Esophagus muscularis mucosa (tissue), 4 donors: ENCODE measurements around the gene ELOVL2. TPM values are rescaled to one million over a fixed set of nuclear protein-coding genes. Genes with fewer than 3 reads are reported as not detected.
"Not testable (repeated sequence)": the region's sequence is repeated elsewhere in the genome, so short reads cannot be mapped to it uniquely, and the experiment has no call there.

Experiments
- DNase-seq: peaks from one replicate; pipeline ENCODE4 v3.0.0-alpha.2; 2017; ENCODE audit errors: extremely low spot score
- H3K27ac ChIP-seq, 4 donors: fragments of 200-600 bp; sonication (generic); replicated peaks in 1 of 4; 1 replicate in 3 of 4; 2 replicates in 1 of 4; pipeline ENCODE4 v1.5.1; 2016 to 2019; ENCODE audit warnings: mild to moderate bottlenecking in 1 of 4
- H3K27me3 ChIP-seq, 4 donors: fragments of 200-600 bp; sonication (generic); one replicate each; pipeline versions ENCODE4 v1.5.1 to v1.6.0; 2016 to 2019
- H3K36me3 ChIP-seq, 4 donors: fragments of 200-600 bp; sonication (generic); one replicate each; pipeline ENCODE4 v1.5.1; 2016 to 2019
- H3K4me1 ChIP-seq, 4 donors: fragments of 200-600 bp; sonication (generic); one replicate each; pipeline ENCODE4 v1.5.1; 2016 to 2019
- H3K4me3 ChIP-seq, 4 donors: fragments of 200-600 bp; sonication (generic); 1 replicate in 2 of 4; 2 replicates in 2 of 4; pipeline ENCODE4 v1.5.1; 2016 to 2019; ENCODE audit warnings: mild to moderate bottlenecking in 4 of 4, moderate library complexity in 1 of 4
- H3K9me3 ChIP-seq, 4 donors: fragments of 200-600 bp; sonication (generic); 1 replicate in 3 of 4; 2 replicates in 1 of 4; pipeline ENCODE4 v1.5.1; 2016 to 2019
- EP300 ChIP-seq: sonication (generic); formaldehyde crosslinking; IDR thresholded peaks from one replicate; pipeline ENCODE4 v1.6.1; 2017; ENCODE audit warnings: antibody characterized with exemption
- POLR2A ChIP-seq: fragments of 450-650 bp; IDR thresholded peaks from one replicate; pipeline ENCODE4 v1.6.1; 2017; ENCODE audit warnings: antibody characterized with exemption, moderate library complexity, mild to moderate bottlenecking, low read depth
- POLR2AphosphoS5 ChIP-seq, 2 donors: sonication (generic); formaldehyde crosslinking; IDR thresholded peaks; one replicate each; pipeline ENCODE4 v1.6.1; 2017; ENCODE audit warnings: antibody characterized with exemption in 2 of 2
- WGBS: methylation state at CpG from one replicate; pipeline ENCODE4 v1.1.5; 2018; 5-methylcytosine and 5-hydroxymethylcytosine counted together
- intact Hi-C: fragments of 100-400 bp; cut with DNase I; formaldehyde crosslinking; loops from one replicate; pipeline ENCODE4 v1.15.1; 2023
- total RNA-seq, 4 donors: library from RNA; depleted of rRNA; stranded (reverse); fragments of >200 nt; gene quantifications; one replicate each; pipeline versions ENCODE4 v1.1.0 to v1.2.1, GENCODE V29; 2016
- TF ChIP-seq, protein P1 (sequence below), 3 experiments: fragments of 200-600 bp in 2 of 3; fragments of 450-650 bp in 1 of 3; sonication (generic) in 2 of 3; IDR thresholded peaks; one replicate each; pipeline ENCODE4 v1.5.1; 2017 to 2019; ENCODE audit warnings: antibody characterized with exemption in 3 of 3, mild to moderate bottlenecking in 2 of 3, moderate library complexity in 1 of 3

The ELOVL2 gene
- total RNA-seq, 4 donors from 2014 or later = 0.26 to 0.57 (median 0.46) TPM

DNA sequence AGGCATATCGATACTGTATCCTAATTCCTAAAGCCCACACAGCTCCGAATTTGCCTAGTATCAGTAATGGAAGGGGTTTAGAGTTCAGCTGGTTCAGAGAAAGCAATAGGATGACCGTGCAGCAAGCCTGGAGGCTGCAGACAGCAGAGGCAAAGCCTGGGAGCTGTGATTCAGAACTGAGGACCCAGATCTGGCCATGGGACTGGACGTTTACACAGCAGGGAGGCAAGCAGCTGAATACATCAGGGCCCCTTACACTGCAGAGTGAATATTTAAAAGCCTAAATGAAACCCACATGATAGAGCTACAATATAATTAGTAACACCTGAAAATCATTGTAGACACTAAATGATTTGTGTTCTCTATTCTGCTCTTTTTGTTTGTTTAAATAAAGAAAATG lies 38.0 kb downstream of the ELOVL2 start:
- Histone ChIP-seq H3K9me3 (no peaks in the 10 kb centered on the region), H3K36me3 (no peaks in the 10 kb centered on the region), H3K27ac (no peak overlapping the region), H3K27me3 (no peaks in the 10 kb centered on the region), H3K4me1 (peaks cover 5 to 19% (median 16%) of the 10 kb centered on the region in 4 donors), H3K4me3 (no peak overlapping the region)
- TF ChIP-seq, protein P1, sequence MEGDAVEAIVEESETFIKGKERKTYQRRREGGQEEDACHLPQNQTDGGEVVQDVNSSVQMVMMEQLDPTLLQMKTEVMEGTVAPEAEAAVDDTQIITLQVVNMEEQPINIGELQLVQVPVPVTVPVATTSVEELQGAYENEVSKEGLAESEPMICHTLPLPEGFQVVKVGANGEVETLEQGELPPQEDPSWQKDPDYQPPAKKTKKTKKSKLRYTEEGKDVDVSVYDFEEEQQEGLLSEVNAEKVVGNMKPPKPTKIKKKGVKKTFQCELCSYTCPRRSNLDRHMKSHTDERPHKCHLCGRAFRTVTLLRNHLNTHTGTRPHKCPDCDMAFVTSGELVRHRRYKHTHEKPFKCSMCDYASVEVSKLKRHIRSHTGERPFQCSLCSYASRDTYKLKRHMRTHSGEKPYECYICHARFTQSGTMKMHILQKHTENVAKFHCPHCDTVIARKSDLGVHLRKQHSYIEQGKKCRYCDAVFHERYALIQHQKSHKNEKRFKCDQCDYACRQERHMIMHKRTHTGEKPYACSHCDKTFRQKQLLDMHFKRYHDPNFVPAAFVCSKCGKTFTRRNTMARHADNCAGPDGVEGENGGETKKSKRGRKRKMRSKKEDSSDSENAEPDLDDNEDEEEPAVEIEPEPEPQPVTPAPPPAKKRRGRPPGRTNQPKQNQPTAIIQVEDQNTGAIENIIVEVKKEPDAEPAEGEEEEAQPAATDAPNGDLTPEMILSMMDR (IDR thresholded peaks at IDR 0.05) = no peak
- no peak for TF ChIP-seq EP300
- TF ChIP-seq POLR2A = no peak
- DNase-seq = no peak
- 57% methylated on average over 4 of the region's 4 CpGs for WGBS
- intact Hi-C loops = no loop called here

DNA sequence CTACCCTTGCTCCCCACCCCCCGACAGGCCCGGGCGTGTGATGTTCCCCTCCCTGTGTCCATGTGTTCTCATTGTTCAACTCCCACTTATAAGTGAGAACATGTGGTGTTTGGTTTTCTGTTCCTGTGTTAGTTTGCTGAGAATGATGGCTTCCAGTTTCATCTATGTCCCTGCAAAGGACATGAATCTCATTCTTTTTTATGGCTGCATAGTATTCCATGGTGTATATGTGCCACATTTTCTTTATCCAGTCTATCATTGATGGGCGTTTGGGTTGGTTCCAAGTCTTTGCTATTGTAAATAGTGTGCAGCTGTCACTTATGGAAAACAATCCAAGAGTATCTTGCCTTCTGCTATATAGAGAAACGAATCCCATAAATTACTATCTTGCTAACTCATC lies 40.8 kb downstream of the ELOVL2 start:
- peaks cover 0 to 10% (median 7%) of the 10 kb centered on the region in 4 donors for H3K4me1 ChIP-seq
- H3K27me3 ChIP-seq, H3K4me3 ChIP-seq, H3K27ac ChIP-seq, intact Hi-C loops, DNase-seq, H3K36me3 ChIP-seq, H3K9me3 ChIP-seq: not testable (repeated sequence)
- WGBS = 95% methylated on average over 5 of the region's 5 CpGs

DNA sequence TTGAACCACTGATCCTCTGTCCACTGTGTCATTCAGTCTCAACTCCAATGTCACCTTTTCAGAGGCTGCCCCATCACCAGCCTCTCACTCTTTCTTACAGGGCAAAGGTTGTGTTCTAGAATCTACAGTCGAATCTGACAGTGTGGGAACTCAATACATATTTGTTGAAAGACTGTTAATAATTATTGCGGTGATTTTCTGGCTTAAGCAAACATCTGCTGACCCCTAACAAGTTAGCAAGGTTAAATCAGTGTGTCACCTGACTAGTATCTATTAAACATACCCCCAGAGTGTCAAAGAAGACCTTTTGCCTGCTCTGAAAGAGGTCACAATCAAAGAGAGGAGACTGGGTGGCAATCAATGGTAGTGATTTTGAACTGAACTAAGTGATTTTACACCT lies 41.9 kb downstream of the ELOVL2 start:
- H3K27ac ChIP-seq = no peak overlapping the region
- TF ChIP-seq POLR2AphosphoS5 (IDR thresholded peaks at IDR 0.05) (no peak), EP300 (no peak)
- H3K4me3 ChIP-seq = no peak overlapping the region
- H3K27me3 ChIP-seq = no peaks in the 10 kb centered on the region
- peaks cover 0 to 6% (median 5%) of the 10 kb centered on the region in 4 donors for H3K4me1 ChIP-seq
- intact Hi-C loops = no loop called here
- H3K36me3 ChIP-seq = no peaks in the 10 kb centered on the region
- no peak for DNase-seq
- H3K9me3 ChIP-seq = no peaks in the 10 kb centered on the region
- WGBS = 77% methylated on average over 2 of the region's 2 CpGs

DNA sequence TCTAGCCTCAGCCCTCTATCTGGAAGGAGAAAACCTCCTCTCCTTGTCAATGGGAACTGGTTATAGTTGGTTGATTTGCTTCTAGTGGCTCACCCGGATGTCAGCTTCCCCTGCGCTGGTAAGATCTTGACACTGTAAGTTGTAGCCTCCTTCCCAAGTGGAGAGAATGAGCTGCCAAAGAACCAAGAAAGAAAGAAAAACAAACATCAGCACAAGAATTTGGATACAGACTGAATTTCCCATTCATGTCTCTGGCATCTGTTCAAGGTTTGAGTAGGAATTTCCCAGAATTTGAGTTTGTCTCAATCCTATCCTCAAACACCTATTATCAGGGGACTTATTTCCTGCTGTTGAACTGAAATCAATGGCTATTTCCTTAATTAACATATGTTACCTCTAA lies 44.1 kb downstream of the ELOVL2 start:
- DNase-seq = no peak
- H3K4me3 ChIP-seq = no peak overlapping the region
- intact Hi-C loops = no loop called here
- H3K9me3 ChIP-seq = no peaks in the 10 kb centered on the region
- TF ChIP-seq POLR2AphosphoS5 (IDR thresholded peaks at IDR 0.05) (no peak), POLR2A (no peak), EP300 (no peak)
- TF ChIP-seq, protein P1 (IDR thresholded peaks at IDR 0.05) = no peak
- H3K36me3 ChIP-seq = no peaks in the 10 kb centered on the region
- H3K27me3 ChIP-seq = no peaks in the 10 kb centered on the region
- WGBS = 19% methylated on average over 2 of the region's 2 CpGs
- H3K27ac ChIP-seq = no peak overlapping the region
- peaks cover 0 to 6% (median 5%) of the 10 kb centered on the region in 4 donors for H3K4me1 ChIP-seq

DNA sequence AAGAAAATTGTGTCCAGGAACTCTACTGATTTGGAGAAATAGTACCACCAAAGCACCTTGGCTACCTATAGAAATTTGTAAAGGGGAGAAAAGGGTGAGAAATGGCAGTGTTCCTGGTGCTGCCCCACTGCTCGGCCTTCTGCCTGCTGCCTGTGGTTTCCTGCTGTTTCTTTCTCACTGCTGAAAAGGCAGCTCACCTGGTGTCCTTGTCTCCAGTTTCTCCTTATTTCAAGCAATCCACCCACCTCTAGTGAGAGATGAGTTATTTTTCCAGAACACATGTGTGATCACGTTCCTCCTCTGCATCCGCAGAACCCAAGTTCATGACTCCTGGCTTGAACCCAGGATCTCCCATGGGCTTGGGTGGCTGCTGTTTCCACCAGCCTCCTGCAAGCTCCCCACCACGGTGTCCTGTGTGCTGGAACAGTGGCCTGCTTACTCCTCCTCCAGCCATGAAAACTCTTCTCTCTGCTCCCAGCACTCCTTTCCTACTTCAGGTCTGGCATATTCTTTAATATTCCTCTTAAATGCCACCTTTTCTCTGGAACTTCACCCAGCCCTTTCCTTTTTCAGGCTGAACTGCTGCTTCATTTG lies 48.9 kb downstream of the ELOVL2 start:
- Histone ChIP-seq H3K4me3 (no peak overlapping the region), H3K9me3 (no peaks in the 10 kb centered on the region), H3K27me3 (no peaks in the 10 kb centered on the region), H3K36me3 (no peaks in the 10 kb centered on the region), H3K4me1 (peaks cover 0 to 6% (median 5%) of the 10 kb centered on the region in 4 donors), H3K27ac (no peak overlapping the region)
- 84% methylated on average over 4 of the region's 4 CpGs for WGBS
- intact Hi-C loops = no loop called here
- no peak for DNase-seq
- no peak for TF ChIP-seq POLR2AphosphoS5 (IDR thresholded peaks at IDR 0.05)
- no peak for TF ChIP-seq EP300
- TF ChIP-seq, protein P1 (IDR thresholded peaks at IDR 0.05) = no peak
- TF ChIP-seq POLR2A = no peak

DNA sequence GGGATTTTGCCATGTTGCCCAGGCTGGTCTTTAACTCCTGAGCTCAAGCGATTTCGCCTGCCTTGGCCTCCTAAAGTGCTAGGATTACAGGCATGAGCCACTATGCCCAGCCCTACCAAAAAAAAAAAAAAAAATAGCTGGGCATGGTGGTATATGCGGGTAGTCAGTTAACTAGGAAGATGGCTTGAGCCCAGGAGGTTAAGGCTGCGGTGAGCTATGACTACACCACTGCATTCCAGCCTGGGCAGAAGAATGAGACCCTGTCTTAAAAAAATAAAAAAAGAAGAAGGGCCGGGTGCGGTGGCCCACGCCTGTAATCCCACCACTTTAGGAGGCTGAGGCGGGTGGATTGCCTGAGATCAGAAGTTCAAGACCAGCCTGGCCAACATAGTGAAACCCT lies 50.2 kb downstream of the ELOVL2 start:
- H3K4me3 ChIP-seq = no peak overlapping the region
- no peak overlapping the region for H3K27ac ChIP-seq
- no peak for TF ChIP-seq POLR2AphosphoS5 (IDR thresholded peaks at IDR 0.05)
- TF ChIP-seq EP300 = no peak
- TF ChIP-seq, protein P1 (IDR thresholded peaks at IDR 0.05) = no peak
- TF ChIP-seq POLR2A = no peak
- H3K4me1 ChIP-seq = no peaks in the 10 kb centered on the region
- H3K36me3 ChIP-seq = no peaks in the 10 kb centered on the region
- DNase-seq = no peak
- H3K27me3 ChIP-seq = no peaks in the 10 kb centered on the region
- H3K9me3 ChIP-seq = no peaks in the 10 kb centered on the region
- intact Hi-C loops = no loop called here
- WGBS = 97% methylated on average over 7 of the region's 8 CpGs
